Measurements from ENCODE around the gene PTCHD1. TPM values are rescaled to one million over a fixed set of nuclear protein-coding genes. Genes with fewer than 3 reads are reported as not detected.

PTCHD1 gene
- total and polyA plus RNA-seq, 2 of the 4 experiments (the other 2 are of a cell fraction): not detected

DNA sequence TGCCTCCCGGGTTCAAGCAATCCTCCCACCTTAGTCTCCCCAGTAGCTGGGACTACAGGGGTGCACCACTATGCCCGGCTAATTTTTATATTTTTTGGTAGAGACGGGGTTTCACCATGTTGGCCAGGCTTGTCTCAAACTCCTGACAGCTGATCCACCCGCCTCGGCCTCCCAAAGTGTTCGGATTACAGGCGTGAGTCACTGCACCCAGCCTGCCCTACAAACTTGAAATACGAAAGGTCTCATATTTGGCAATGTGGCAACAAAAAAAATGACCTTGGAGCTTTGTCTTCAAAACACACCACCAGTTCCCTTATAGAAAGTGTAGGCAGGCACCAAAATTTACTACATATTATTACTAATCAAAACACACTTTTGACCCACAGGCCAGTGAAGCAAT lies 22.9 kb upstream of the PTCHD1 start:
- ATAC-seq (ENCODE audit: low read depth) (no peak), DNase-seq (no peak)
- Histone ChIP-seq H2BK120ac (ENCODE audit: low read depth, low read length) (no peak overlapping the region), H3K4me3 (ENCODE audit: insufficient read depth, low read depth, low read length) (no peak overlapping the region), H2AK5ac (ENCODE audit: low read depth, low read length) (no peak overlapping the region), H3K27me3 (ENCODE audit: control insufficient read depth, insufficient read depth, low read length) (no peaks in the 10 kb centered on the region), H3K9me3 (ENCODE audit: control insufficient read depth, insufficient read depth, low read length) (no peaks in the 10 kb centered on the region), H2BK5ac (ENCODE audit: low read depth, low read length, poor library complexity, severe bottlenecking) (no peak overlapping the region), H3K27ac (ENCODE audit: insufficient read depth, low read length) (no peak overlapping the region), H3K36me3 (ENCODE audit: control insufficient read depth, insufficient read depth, low read length) (no peaks in the 10 kb centered on the region), H2BK20ac (ENCODE audit: low read depth, low read length) (no peak overlapping the region), H3K18ac (ENCODE audit: low read depth, low read length) (no peak overlapping the region), H4K8ac (ENCODE audit: low read depth in 2 of 2, low read length in 2 of 2) (no peak overlapping the region), H3K56ac (ENCODE audit: extremely low read depth, insufficient read depth, low read length) (no peak overlapping the region), H4K91ac (ENCODE audit: insufficient read depth, low read depth, low read length) (no peak overlapping the region), H3K4ac (ENCODE audit: low read depth, low read length) (no peak overlapping the region), H3K9me1 (ENCODE audit: insufficient read depth, low read length) (no peaks in the 10 kb centered on the region), H2AK9ac (replicated peaks; ENCODE audit: low read depth, low read length, poor library complexity) (no peak overlapping the region), H4K5ac (ENCODE audit: low read depth, low read length) (no peak overlapping the region), H3K4me1 (ENCODE audit: control insufficient read depth, insufficient read depth, low read length) (no peaks in the 10 kb centered on the region), H3K4me2 (ENCODE audit: low read depth, low read length) (no peak overlapping the region), H3K79me1 (ENCODE audit: low read depth in 1 of 2, low read length in 2 of 2) (no peaks in the 10 kb centered on the region), H3K14ac (replicated peaks; ENCODE audit: low read depth, low read length) (no peak overlapping the region), H4K20me1 (ENCODE audit: insufficient read depth, low read length) (no peaks in the 10 kb centered on the region), H2BK15ac (ENCODE audit: low read depth, low read length) (no peak overlapping the region), H3K23ac (ENCODE audit: low read depth, low read length) (no peak overlapping the region), H3K9ac (ENCODE audit: low read depth, low read length) (no peak overlapping the region), H2AFZ (replicated peaks; ENCODE audit: low read length, poor library complexity) (no peak overlapping the region)
- ChIA-PET POLR2A (ENCODE audit: unreplicated experiment) (no interaction called here), CTCF (interaction anchor here (0.6 to 0.7 kb wide), 2 partner anchors 20 to 1175 kb away, joined by 3 to 4 read pairs; no protein-coding TSS in a partner anchor)
- intact Hi-C loops (cut with micrococcal nuclease): no loop called here
- no CpG with 5 or more reads among the region's 8 CpGs for WGBS, 2 experiments (ENCODE audit: extremely low coverage in 2 of 2, insufficient read length in 1 of 2)
- in situ Hi-C loops (cut with MboI; ENCODE audit: low sequenced_read_pairs): no loop called here
- TF ChIP-seq NFE2L2 (IDR thresholded peaks at IDR 0.05; ENCODE audit: low read depth, low read length) (no peak), FOS (IDR thresholded peaks at IDR 0.05; ENCODE audit: low read depth, low read length) (no peak), MAFK (IDR thresholded peaks at IDR 0.05; ENCODE audit: low read depth, low read length) (no peak), USF2 (IDR thresholded peaks at IDR 0.05; ENCODE audit: low read depth, low read length) (no peak), RCOR1 (IDR thresholded peaks at IDR 0.05; ENCODE audit: insufficient replicate concordance, low read length) (no peak)
- TF ChIP-seq, protein P1, sequence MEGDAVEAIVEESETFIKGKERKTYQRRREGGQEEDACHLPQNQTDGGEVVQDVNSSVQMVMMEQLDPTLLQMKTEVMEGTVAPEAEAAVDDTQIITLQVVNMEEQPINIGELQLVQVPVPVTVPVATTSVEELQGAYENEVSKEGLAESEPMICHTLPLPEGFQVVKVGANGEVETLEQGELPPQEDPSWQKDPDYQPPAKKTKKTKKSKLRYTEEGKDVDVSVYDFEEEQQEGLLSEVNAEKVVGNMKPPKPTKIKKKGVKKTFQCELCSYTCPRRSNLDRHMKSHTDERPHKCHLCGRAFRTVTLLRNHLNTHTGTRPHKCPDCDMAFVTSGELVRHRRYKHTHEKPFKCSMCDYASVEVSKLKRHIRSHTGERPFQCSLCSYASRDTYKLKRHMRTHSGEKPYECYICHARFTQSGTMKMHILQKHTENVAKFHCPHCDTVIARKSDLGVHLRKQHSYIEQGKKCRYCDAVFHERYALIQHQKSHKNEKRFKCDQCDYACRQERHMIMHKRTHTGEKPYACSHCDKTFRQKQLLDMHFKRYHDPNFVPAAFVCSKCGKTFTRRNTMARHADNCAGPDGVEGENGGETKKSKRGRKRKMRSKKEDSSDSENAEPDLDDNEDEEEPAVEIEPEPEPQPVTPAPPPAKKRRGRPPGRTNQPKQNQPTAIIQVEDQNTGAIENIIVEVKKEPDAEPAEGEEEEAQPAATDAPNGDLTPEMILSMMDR (conservative IDR thresholded peaks at IDR 0.05; ENCODE audit: low read depth, low read length): no peak
- BruUV-seq (replicated peaks): no TSS peak
- dilution Hi-C loops (cut with HindIII; ENCODE audit: low sequenced_read_pairs, unreplicated experiment): no loop called here
